ENCODE results near the gene TIMP1. TPM values are rescaled to one million over a fixed set of nuclear protein-coding genes. Genes with fewer than 3 reads are reported as not detected.

TIMP1 gene
- total RNA-seq, 3 donors from 2014 or later, result 25.4 to 143 (median 96.9) TPM

GRCh38 chrX:47618923-47619485 lies 36.8 kb downstream of the TIMP1 start:
- Histone ChIP-seq H3K9me3 (no peaks in the 10 kb centered on the region), H3K4me3 (no peak overlapping the region), H3K4me1 (ENCODE audit: low read depth) (no peaks in the 10 kb centered on the region), H3K36me3 (ENCODE audit: low read depth) (no peaks in the 10 kb centered on the region)
- TF ChIP-seq CTCF (IDR thresholded peaks at IDR 0.05), result no peak
- no peak for DNase-seq
- ATAC-seq, result no peak
- intact Hi-C loops (cut with DNase I, micrococcal nuclease), result no loop called here

GRCh38 chrX:47619486-47620302 lies 37.5 kb downstream of the TIMP1 start, which contains the start of gene SYN1:
Gene SYN1, minus strand, starts transcription at chrX:47619857. Its CDS starts 129 bp downstream, at chrX:47619728.
- Histone ChIP-seq H3K4me3 (no peak within 1 kb of the TSS), H3K36me3 (ENCODE audit: low read depth) (no peaks in the 10 kb centered on the region), H3K4me1 (ENCODE audit: low read depth) (no peaks in the 10 kb centered on the region), H3K9me3 (no peaks in the 10 kb centered on the region)
- intact Hi-C loops (cut with DNase I, micrococcal nuclease), result no loop called here
- ATAC-seq (peak; percentile 93), DNase-seq (peak; percentile 70 to 82 (median 77))
- TF ChIP-seq CTCF (IDR thresholded peaks at IDR 0.05), result no peak

- H3K36me3 ChIP-seq (ENCODE audit: low read depth), result no peaks in the 10 kb centered on the region
- ATAC-seq, result no peak
- intact Hi-C loops (cut with DNase I, micrococcal nuclease), result no loop called here
Observed at GRCh38 chrX:47620303-47620685, 38.1 kb downstream of the TIMP1 start.

GRCh38 chrX:47621851-47622250 lies 39.6 kb downstream of the TIMP1 start:
- Histone ChIP-seq H3K36me3 (ENCODE audit: low read depth) (no peaks in the 10 kb centered on the region), H3K4me1 (ENCODE audit: low read depth) (no peaks in the 10 kb centered on the region), H3K9me3 (no peaks in the 10 kb centered on the region), H3K4me3 (no peak overlapping the region)
- intact Hi-C loops (cut with DNase I, micrococcal nuclease), result no loop called here
- DNase-seq (no peak), ATAC-seq (no peak)
- no peak for TF ChIP-seq CTCF (IDR thresholded peaks at IDR 0.05)

More at GRCh38 chrX:47620303-47620685, 38.1 kb downstream of the TIMP1 start:
- H3K4me3 ChIP-seq, result no peak overlapping the region
- no peaks in the 10 kb centered on the region for H3K9me3 ChIP-seq
- H3K4me1 ChIP-seq (ENCODE audit: low read depth), result no peaks in the 10 kb centered on the region
- DNase-seq, result no peak
- no peak for TF ChIP-seq CTCF (IDR thresholded peaks at IDR 0.05)

GRCh38 chrX:47623540-47624027 lies 41.3 kb downstream of the TIMP1 start:
- no peak for TF ChIP-seq CTCF (IDR thresholded peaks at IDR 0.05)
- intact Hi-C loops (cut with DNase I, micrococcal nuclease), result no loop called here
- DNase-seq (peak; percentile 23 to 64 (median 42)), ATAC-seq (peak; percentile 47)
- no peaks in the 10 kb centered on the region for H3K9me3 ChIP-seq
- no peaks in the 10 kb centered on the region for H3K4me1 ChIP-seq (ENCODE audit: low read depth)
- no peaks in the 10 kb centered on the region for H3K36me3 ChIP-seq (ENCODE audit: low read depth)
- H3K4me3 ChIP-seq, result no peak overlapping the region
